Measurements from ENCODE around the gene PRELID3B.

Gene PRELID3B

DNA sequence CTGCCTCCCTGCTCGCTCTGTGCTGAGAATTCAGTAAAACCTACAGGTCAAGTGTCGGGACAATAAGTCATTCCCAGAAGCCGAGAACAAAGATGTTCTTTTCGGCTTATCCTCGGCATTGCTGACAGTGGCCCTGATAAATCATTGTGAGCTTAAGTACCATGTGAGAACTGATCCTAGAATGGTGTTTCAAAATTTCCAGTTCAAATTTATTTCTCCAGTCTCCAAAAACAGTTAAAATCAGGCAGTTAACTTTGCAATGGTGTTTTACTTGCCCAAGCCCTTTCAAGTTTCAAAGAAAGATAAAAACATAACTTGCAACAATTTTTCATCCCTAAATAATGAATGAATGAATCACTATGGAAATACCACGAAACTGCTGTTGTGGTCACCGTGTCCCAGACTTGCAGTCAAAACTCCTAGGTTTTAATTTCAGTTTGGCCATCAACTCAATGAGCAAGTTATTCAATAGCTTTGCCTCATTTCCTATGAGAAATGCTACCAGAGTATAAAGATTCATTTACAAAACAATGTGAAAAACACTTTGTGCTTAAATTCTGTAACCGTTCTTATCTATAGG, 14.8 kb downstream of the PRELID3B start:
- Mint-ChIP-seq H3K27ac (no peak overlapping the region), H3K4me1 (peaks cover 27 to 70% of the 10 kb centered on the region in 2 donors), H3K4me3 (no peak overlapping the region)

DNA sequence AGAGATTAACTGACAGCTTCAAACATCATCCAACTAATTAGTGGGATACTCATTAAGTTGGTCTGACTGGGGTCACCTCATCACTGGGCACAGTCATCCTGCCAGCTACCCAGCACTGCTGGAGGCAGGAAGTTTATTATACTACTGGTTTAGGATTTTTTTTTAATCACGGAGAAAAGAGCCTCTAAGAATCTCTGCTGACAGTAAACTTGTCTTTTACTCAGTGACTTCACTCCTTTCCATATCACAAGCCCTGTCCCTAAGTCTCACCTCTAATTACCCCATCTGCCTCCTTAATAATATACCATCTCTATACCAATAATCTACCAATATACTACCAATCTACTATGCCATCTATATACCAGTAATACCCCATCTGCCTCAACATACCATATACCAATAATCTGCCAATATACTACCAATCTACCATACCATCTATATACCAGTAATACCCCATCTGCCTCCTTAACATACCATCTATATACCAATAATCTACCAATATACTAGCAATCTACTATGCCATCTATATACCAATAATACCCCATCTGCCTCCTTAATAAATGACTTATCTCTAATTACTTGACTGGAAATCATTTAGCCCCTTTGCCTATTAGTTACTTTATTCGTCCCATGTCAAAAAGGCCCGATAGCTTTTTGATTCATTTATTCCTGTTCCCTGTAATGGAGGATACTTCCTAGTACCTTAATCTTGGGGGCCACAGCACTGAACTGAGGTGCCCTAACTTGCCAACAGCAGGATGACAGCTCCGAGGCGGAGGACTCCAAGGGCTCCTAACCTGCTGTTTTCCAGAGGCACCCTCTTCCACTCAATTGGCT, 15.5 kb downstream of the PRELID3B start:
- Mint-ChIP-seq H3K27me3 (no peaks in the 10 kb centered on the region), H3K36me3 (peaks cover 52 to 78% of the 10 kb centered on the region in 2 donors), H3K9me3 (no peaks in the 10 kb centered on the region), H3K27ac (peak overlapping the region; percentile 11), H3K4me1 (peaks cover 28 to 70% of the 10 kb centered on the region in 2 donors), H3K4me3 (peak overlapping the region in 1 of 2 donors; percentile 28)
- ATAC-seq (replicated peaks) = no peak
- no peak for DNase-seq

More for the DNA sequence above, 14.8 kb downstream of the PRELID3B start:
- Mint-ChIP-seq H3K9me3 (no peaks in the 10 kb centered on the region), H3K27me3 (no peaks in the 10 kb centered on the region), H3K36me3 (peaks cover 50 to 71% of the 10 kb centered on the region in 2 donors)
- DNase-seq = no peak
- ATAC-seq (replicated peaks) = no peak

DNA sequence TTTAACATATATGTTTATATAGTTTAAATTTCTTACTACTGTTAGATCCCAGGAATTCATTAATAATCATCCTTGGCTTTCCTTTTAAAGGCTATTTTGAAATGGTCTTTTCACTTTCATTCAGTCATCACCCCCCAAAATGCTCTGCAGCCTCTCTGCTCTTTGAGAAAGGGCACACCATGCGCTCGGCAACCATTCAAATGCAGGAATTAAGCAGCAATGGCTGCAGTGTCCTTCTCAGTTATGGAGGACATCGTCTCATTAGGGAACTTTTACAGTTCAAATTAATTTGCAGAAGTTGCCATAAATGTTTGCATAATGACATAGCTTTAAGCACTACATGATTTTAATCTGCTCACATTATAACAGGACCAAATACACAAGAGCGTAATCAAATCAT, 17.1 kb downstream of the PRELID3B start:
- Mint-ChIP-seq H3K36me3 (peaks cover 43 to 70% of the 10 kb centered on the region in 2 donors), H3K27me3 (no peaks in the 10 kb centered on the region), H3K4me1 (peaks cover 27 to 59% of the 10 kb centered on the region in 2 donors), H3K27ac (peak overlapping the region; percentile 4), H3K9me3 (no peaks in the 10 kb centered on the region), H3K4me3 (no peak overlapping the region)
- DNase-seq (no peak), ATAC-seq (replicated peaks) (no peak)

DNA sequence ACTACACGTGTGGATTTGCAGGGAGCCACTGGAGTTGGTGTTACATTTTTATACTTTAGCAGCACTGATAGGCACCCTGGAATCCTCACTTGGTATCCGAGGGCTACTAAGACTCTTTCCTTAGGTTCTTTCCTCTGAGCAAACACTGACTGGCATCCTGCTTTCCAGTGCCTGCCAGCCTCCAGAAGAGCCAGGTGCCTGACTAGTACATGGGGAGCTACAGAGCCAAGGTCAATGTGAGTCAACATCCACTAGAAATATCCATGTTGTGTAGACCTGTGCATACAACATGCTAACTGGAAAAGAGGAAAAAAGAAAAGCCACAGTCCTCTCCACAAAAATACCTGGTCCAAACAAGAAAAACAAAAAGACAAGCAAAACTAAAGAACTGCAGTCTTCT, 17.5 kb downstream of the PRELID3B start:
- Mint-ChIP-seq H3K27ac (no peak overlapping the region), H3K27me3 (no peaks in the 10 kb centered on the region), H3K4me1 (peaks cover 24 to 55% of the 10 kb centered on the region in 2 donors), H3K9me3 (no peaks in the 10 kb centered on the region), H3K36me3 (peaks cover 40 to 67% of the 10 kb centered on the region in 2 donors), H3K4me3 (no peak overlapping the region)
- ATAC-seq (replicated peaks) (no peak), DNase-seq (no peak)

DNA sequence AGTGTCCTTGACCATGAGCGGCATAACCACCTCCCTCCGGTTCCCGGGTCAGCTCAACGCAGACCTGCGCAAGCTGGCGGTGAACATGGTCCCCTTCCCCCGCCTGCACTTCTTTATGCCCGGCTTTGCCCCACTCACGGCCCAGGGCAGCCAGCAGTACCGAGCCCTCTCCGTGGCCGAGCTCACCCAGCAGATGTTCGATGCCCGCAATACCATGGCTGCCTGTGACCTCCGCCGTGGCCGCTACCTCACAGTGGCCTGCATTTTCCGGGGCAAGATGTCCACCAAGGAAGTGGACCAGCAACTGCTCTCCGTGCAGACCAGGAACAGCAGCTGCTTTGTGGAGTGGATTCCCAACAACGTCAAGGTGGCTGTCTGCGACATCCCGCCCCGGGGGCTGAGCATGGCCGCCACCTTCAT, 18.5 kb downstream of the PRELID3B start:
- Mint-ChIP-seq H3K4me1 (peaks cover 25 to 48% of the 10 kb centered on the region in 2 donors), H3K27me3 (no peaks in the 10 kb centered on the region), H3K9me3 (no peaks in the 10 kb centered on the region), H3K27ac (no peak overlapping the region), H3K4me3 (no peak overlapping the region), H3K36me3 (peaks cover 41 to 63% of the 10 kb centered on the region in 2 donors)
- ATAC-seq (replicated peaks) (no peak), DNase-seq (no peak)

DNA sequence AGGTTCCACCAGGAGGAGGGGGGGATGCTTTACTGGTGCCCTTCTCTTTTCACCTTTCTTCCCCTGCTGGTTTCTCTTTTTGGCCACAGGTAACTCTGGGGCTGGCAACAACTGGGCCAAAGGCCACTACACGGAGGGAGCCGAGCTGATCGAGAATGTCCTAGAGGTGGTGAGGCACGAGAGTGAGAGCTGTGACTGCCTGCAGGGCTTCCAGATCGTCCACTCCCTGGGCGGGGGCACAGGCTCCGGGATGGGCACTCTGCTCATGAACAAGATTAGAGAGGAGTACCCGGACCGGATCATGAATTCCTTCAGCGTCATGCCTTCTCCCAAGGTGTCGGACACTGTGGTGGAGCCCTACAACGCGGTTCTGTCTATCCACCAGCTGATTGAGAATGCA, 19.0 kb downstream of the PRELID3B start:
- peaks cover 43 to 62% of the 10 kb centered on the region in 2 donors for H3K36me3 Mint-ChIP-seq
- no peaks in the 10 kb centered on the region for H3K9me3 Mint-ChIP-seq
- H3K4me1 Mint-ChIP-seq = peaks cover 21 to 43% of the 10 kb centered on the region in 2 donors
- no peak overlapping the region for H3K27ac Mint-ChIP-seq
- no peak overlapping the region for H3K4me3 Mint-ChIP-seq
- DNase-seq (no peak), ATAC-seq (replicated peaks) (no peak)
- no peaks in the 10 kb centered on the region for H3K27me3 Mint-ChIP-seq

DNA sequence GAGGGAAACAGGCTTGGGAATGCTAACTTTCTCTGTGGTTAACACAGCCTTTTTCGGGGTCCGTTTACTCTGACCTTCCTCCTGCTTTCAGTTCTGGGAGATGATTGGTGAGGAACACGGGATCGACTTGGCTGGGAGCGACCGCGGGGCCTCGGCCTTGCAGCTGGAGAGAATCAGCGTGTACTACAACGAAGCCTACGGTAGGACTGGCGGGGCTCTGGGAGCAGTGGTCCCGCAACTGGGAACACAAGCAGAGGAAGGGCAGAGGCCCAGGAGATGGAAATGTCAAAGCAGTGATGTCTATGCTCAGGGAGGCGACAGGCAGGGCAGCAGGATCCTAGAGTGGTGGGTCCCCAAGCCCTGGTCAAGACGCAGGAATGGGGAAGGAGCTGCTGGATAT, 19.8 kb downstream of the PRELID3B start:
- Mint-ChIP-seq H3K27me3 (no peaks in the 10 kb centered on the region), H3K4me1 (peaks cover 22 to 45% of the 10 kb centered on the region in 2 donors), H3K4me3 (no peak overlapping the region), H3K27ac (peak overlapping the region; percentile 26), H3K36me3 (peaks cover 41 to 62% of the 10 kb centered on the region in 2 donors), H3K9me3 (no peaks in the 10 kb centered on the region)
- ATAC-seq (replicated peaks) (no peak), DNase-seq (no peak)

DNA sequence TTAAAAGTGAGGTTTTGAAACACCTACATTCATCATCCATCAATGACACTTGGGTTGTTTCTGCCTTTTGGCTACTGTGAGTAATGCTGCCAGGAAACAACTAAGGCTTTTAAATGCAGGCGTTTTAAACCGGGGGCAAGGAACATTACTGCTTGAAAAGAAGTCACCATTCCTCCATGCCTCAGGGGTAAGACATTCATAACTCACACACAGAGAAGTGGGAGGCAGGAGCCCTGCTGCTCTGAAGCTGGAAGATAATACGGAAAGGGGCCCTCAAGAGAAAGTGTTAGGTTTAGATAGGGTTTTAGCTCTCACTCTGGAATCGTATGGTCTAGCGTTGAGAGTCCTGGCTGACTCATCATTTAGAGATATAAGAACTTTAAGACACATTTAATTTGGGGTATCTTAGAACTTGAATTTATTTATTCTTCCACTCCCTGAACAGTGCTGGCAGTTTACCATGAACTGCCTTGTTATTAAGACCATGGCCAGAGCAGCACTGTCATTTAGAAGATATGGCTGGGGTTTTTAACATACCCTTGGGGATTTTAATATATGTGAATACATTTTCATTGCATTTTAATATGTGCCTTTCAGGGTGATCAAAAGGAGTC, 21.5 kb downstream of the PRELID3B start:
- Mint-ChIP-seq H3K36me3 (peaks cover 34 to 48% of the 10 kb centered on the region in 2 donors), H3K27me3 (no peaks in the 10 kb centered on the region), H3K4me1 (peaks cover 31 to 48% of the 10 kb centered on the region in 2 donors), H3K9me3 (no peaks in the 10 kb centered on the region), H3K27ac (no peak overlapping the region), H3K4me3 (no peak overlapping the region)
- ATAC-seq (replicated peaks) (no peak), DNase-seq (no peak)

DNA sequence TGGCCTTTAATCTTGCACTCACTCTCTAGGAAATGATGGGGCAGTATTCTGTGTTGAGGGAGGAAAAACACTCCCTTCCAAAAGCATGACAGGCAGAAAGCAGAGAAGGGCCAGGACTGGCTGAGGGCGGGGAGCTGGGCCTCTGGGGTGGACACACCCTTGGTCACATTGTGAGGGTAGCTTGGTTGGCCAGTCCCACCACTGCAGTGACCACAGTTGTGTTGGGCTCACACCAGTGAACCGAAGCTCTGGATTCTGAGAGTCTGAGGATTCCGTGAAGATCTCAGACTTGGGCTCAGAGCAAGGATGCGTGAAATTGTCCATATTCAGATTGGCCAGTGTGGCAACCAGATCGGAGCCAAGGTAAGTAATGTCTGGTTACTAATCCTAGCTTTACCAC, 23.4 kb downstream of the PRELID3B start, which contains the start of gene TUBB1:
TUBB1 (plus strand) TSS at position 213 of the 400 bp plus-strand sequence; CDS start at position 307, 94 bp downstream.
- no peak within 1 kb of the TSS for H3K27ac Mint-ChIP-seq
- peaks cover 36 to 46% of the 10 kb centered on the region in 2 donors for H3K4me1 Mint-ChIP-seq
- no peak within 1 kb of the TSS for H3K4me3 Mint-ChIP-seq

DNA sequence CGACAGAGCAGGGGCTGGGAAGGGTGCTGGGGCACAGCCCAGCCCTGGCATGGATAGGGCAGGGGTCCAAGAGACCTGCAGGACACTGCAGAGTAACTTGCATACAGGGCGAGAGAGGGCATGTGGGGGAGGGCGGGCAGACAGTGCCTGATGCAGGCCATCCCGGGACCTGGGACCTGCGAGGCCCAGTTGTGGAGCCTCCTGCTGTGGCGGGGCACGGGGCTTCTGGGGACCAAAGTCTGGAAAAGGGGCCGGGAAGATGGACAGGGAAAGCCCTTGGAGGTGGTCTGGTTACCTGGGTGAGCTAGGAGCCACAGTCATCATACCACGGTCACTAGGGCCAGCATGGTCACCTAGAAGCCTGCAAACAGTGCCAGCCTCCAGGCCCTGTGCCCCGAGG, 23.8 kb downstream of the PRELID3B start:
- Mint-ChIP-seq H3K27me3 (no peaks in the 10 kb centered on the region), H3K4me3 (no peak overlapping the region), H3K9me3 (no peaks in the 10 kb centered on the region), H3K36me3 (peaks cover 25 to 31% of the 10 kb centered on the region in 2 donors), H3K4me1 (peaks cover 40 to 46% of the 10 kb centered on the region in 2 donors), H3K27ac (no peak overlapping the region)
- ATAC-seq (replicated peaks) (no peak), DNase-seq (no peak)

More for the DNA sequence above, 23.4 kb downstream of the PRELID3B start, which contains the start of gene TUBB1:
- ATAC-seq (replicated peaks) = no peak
- no peak for DNase-seq
- H3K36me3 Mint-ChIP-seq = peaks cover 28 to 34% of the 10 kb centered on the region in 2 donors
- no peaks in the 10 kb centered on the region for H3K9me3 Mint-ChIP-seq
- H3K27me3 Mint-ChIP-seq = no peaks in the 10 kb centered on the region

DNA sequence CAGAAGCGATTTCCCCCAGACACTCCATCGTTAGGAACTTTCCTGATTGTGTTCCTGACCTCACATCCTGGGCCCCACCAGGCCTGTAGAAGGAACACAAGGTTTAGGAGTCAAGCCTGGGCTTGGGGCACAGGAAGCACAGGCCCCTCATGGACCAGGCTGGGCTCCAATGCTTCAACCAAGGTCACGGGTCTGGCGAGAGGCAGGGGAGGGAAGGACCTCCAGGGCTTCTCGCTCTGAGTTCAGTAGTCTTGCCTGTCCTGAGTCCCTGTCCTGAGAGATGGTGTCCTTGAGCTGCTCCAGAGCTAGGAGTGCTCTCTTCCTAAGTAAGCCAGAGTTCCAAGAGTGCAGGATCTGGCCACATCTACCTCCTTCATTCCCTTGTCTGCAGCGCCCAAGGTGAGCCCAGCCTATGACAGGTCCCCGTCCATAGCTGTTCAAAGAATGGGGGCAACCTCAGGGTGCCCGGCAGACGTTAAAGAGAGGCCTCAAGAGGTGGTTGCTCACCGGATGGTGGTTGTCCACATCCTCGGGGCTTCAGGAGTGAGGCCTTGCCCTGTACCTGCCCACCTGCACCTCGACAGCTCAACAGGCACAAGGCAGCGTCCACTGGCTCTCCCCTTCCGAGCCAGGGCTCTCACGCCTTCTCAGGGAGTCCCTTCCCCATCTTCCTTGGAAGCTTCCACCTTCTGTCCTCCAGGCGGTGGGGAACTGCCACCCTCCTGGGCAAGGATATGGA, 24.9 kb downstream of the PRELID3B start:
- H3K9me3 Mint-ChIP-seq = no peaks in the 10 kb centered on the region
- no peaks in the 10 kb centered on the region for H3K27me3 Mint-ChIP-seq
- no peak for DNase-seq
- peaks cover 41 to 53% of the 10 kb centered on the region in 2 donors for H3K4me1 Mint-ChIP-seq
- peak; percentile 11 to 17 for ATAC-seq (replicated peaks)
- H3K36me3 Mint-ChIP-seq = peaks cover 22 to 29% of the 10 kb centered on the region in 2 donors
- peak overlapping the region; percentile 65 for H3K27ac Mint-ChIP-seq
- H3K4me3 Mint-ChIP-seq = no peak overlapping the region

DNA sequence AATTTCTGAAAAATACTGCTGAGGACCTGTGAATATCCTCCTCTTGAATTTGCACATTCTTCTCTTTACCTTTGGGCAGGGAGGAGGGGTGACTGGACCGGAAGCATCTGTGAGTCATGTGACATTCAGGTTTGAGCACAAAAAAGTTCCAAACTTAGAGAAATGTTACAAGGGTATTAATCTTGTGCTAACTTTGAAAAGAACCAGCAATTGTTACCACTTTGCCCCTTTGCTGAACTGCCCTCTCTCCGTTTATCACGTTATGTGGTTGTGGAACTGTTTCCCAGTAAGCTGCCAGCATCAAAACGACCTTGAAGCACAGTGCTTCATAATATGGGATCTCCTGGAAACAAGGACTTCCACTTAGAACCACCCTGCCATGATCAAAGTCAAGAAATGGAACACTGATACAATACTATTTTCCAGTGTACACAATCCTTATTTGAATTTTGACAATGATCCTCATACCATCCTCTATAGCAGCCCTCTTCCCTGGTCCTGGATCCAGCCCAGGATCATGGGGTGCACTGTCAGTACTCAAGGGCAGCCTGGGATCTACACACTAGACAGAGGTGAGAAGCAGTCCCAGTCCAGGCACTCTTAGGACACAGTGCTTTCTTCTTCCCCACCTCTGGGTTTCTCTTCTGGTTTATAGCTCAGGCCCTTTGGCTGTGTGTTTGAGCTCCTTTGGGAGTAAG, 25.6 kb downstream of the PRELID3B start:
- DNase-seq = no peak
- Mint-ChIP-seq H3K27me3 (no peaks in the 10 kb centered on the region), H3K36me3 (peaks cover 18 to 26% of the 10 kb centered on the region in 2 donors), H3K27ac (peak overlapping the region; percentile 65), H3K4me1 (peaks cover 40 to 57% of the 10 kb centered on the region in 2 donors), H3K4me3 (peak overlapping the region in 1 of 2 donors; percentile 68), H3K9me3 (no peaks in the 10 kb centered on the region)
- ATAC-seq (replicated peaks) = peak; percentile 66 to 69
